Naive thymus-derived CD4-positive, alpha-beta T cell (primary cell): Measurements from ENCODE around the gene LMOD1. TPM values are rescaled to one million over a fixed set of nuclear protein-coding genes. Genes with fewer than 3 reads are reported as not detected.

ENCODE experiments used
- ATAC-seq: fragments of 150-1000 bp; cut with Tn5 transposase; 2 replicates; pipeline ENCODE4 v1.10.0; 2021; ENCODE audit warnings: mild to moderate bottlenecking, moderate library complexity
- CTCF ChIA-PET: fragments of 350-600 bp; sonication (Branson Sonifier 250); formaldehyde crosslinking; loops from one replicate; lab custom pipeline; 2021; ENCODE audit warnings: antibody characterized with exemption; lab: Charles Lee
- POLR2A ChIA-PET: fragments of 350-600 bp; sonication (Branson Sonifier 250); formaldehyde crosslinking; loops from one replicate; lab custom pipeline; 2021; ENCODE audit warnings: antibody characterized with exemption, inconsistent platforms; lab: Charles Lee
- DNase-seq, 9 donors: peaks; one replicate each; pipeline versions ENCODE4 v3.0.0 to v3.0.0-alpha.2; 2020 to 2022; ENCODE audit warnings: mixed read lengths in 1 of 9
- H3K27ac ChIP-seq: one replicate; pipeline ENCODE4 v1.7.0; 2013; ENCODE audit warnings: mild to moderate bottlenecking, low read depth, low read length, moderate library complexity
- H3K27me3 ChIP-seq, 2 donors: one replicate each; pipeline ENCODE4 v1.7.0; 2013; ENCODE audit warnings: low read length in 2 of 2, mild to moderate bottlenecking in 2 of 2, moderate library complexity in 2 of 2; ENCODE audit not compliant: control insufficient read depth in 2 of 2, insufficient read depth in 2 of 2
- H3K36me3 ChIP-seq, 3 experiments: 1 replicate in 2 of 3; 2 replicates in 1 of 3; pipeline ENCODE4 v1.7.0; 2013; ENCODE audit warnings: low read length in 3 of 3, mild to moderate bottlenecking in 3 of 3, moderate library complexity in 1 of 3; ENCODE audit not compliant: insufficient read depth in 3 of 3, control insufficient read depth in 2 of 3
- H3K4me1 ChIP-seq, 2 donors: one replicate each; pipeline ENCODE4 v1.7.0; 2013; ENCODE audit warnings: low read length in 2 of 2, mild to moderate bottlenecking in 2 of 2, moderate library complexity in 1 of 2; ENCODE audit not compliant: control insufficient read depth in 2 of 2, insufficient read depth in 2 of 2
- H3K4me3 ChIP-seq: 2 replicates; pipeline ENCODE4 v1.7.0; 2013; ENCODE audit warnings: mild to moderate bottlenecking, low read length
- H3K9me3 ChIP-seq, 3 experiments: 1 replicate in 2 of 3; 2 replicates in 1 of 3; pipeline ENCODE4 v1.7.0; 2013; ENCODE audit warnings: low read length in 3 of 3; ENCODE audit not compliant: control insufficient read depth in 2 of 3
- H3K27ac Mint-ChIP-seq, 9 donors: one replicate each; pipeline ENCODE4 v1.8.0; 2020 to 2022; ENCODE audit warnings: mixed read lengths in 9 of 9, mild to moderate bottlenecking in 8 of 9, moderate library complexity in 5 of 9, inconsistent platforms in 2 of 9
- H3K27me3 Mint-ChIP-seq, 5 donors: one replicate each; pipeline ENCODE4 v1.8.0; 2021 to 2022; ENCODE audit warnings: mixed read lengths in 5 of 5, mild to moderate bottlenecking in 1 of 5
- H3K36me3 Mint-ChIP-seq, 5 donors: one replicate each; pipeline ENCODE4 v1.8.0; 2020 to 2022; ENCODE audit warnings: mixed read lengths in 5 of 5, mild to moderate bottlenecking in 3 of 5, inconsistent platforms in 1 of 5
- H3K4me1 Mint-ChIP-seq, 7 donors: one replicate each; pipeline ENCODE4 v1.8.0; 2020 to 2022; ENCODE audit warnings: mixed read lengths in 7 of 7, mild to moderate bottlenecking in 3 of 7, inconsistent platforms in 1 of 7
- H3K4me3 Mint-ChIP-seq, 10 donors: one replicate each; pipeline ENCODE4 v1.8.0; 2020 to 2022; ENCODE audit warnings: mild to moderate bottlenecking in 10 of 10, mixed read lengths in 10 of 10, moderate library complexity in 6 of 10, inconsistent platforms in 2 of 10
- H3K9me3 Mint-ChIP-seq, 11 donors: one replicate each; pipeline ENCODE4 v1.8.0; 2020 to 2022; ENCODE audit warnings: mixed read lengths in 11 of 11, mild to moderate bottlenecking in 4 of 11, inconsistent platforms in 1 of 11, moderate library complexity in 1 of 11
- intact Hi-C, 2 donors: fragments of 100-400 bp; cut with micrococcal nuclease; formaldehyde crosslinking; loops; one replicate each; pipeline ENCODE4 v1.15.1; 2023
- polyA plus RNA-seq, 2 donors: library from polyadenylated mRNA; unstranded; fragments of 300-500 nt; fragmentation: Illumina TruSeq; gene quantifications; one replicate each; pipeline ENCODE4 v1.2.3, GENCODE V29; 2021
- total RNA-seq, 6 experiments: library from RNA in 5 of 6; stranded (reverse) in 5 of 6; gene quantifications; 1 replicate in 5 of 6; 2 replicates in 1 of 6; pipeline ENCODE4 v1.2.3 and lab custom pipeline; 2021 to 2026

The LMOD1 gene
- total and polyA plus RNA-seq, 7 experiments from 2014 or later = not detected

DNA sequence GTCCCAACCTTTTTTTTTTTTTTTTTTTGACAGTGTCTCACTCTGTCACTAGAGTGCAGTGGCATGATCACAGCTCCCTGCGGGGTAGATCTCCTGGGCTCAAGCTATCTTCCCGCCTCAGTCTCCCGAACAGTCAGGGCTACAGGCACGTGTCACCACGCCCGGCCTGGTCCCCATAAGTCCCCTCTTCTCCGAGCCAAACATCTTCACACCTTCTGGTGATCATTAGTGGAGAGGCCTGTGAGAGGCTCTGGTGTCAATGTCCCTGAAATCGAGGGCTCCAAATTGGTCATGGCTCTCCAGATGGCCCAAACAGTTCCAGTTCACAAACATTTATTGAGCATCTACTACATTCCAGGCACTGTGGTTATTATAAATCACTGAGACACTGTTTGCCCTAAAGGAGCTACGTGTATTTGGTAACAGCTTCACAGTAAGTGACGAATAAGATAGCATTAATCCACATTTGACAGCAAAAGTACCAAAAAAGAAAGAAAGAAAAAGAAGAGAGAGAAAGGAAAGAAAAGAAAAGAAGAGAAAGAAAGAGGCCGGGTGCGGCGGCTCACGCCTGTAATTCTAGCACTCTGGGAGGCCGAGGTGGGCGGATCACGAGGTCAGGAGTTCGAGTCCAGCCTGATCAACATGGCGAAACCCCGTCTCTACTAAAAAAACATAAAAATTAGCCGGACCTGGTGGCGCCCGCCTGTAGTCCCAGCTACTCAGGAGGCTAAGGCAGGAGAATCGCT, 8.1 kb upstream of the LMOD1 start:
- peaks cover 0 to 22% (median 13%) of the 10 kb centered on the region in 3 experiments for H3K36me3 ChIP-seq
- intact Hi-C loops = loop anchor here (1.0 to 10.0 kb wide), 10 partner anchors 28 to 1012 kb away; partner anchors contain the start of genes IPO9 (in 2 of the 2), PPP1R12B (in 2 of the 2), RNPEP (in 2 of the 2) and CSRP1 (in 1 of the 2)
- ATAC-seq = no peak
- peak overlapping the region; percentile 97 for H3K4me3 ChIP-seq
- peaks cover 0 to 8% (median 0%) of the 10 kb centered on the region in 5 donors for H3K36me3 Mint-ChIP-seq
- ChIA-PET CTCF (interaction anchor here (0.6 to 1.5 kb wide), 7 partner anchors 9 to 894 kb away, joined by 3 to 5 read pairs (median 3); no protein-coding TSS in a partner anchor), POLR2A (interaction anchor here (0.9 to 1.8 kb wide), 3 partner anchors 8 to 29 kb away, joined by 4 to 8 read pairs (median 5); partner anchors contain the start of genes LMOD1 and RNPEP)
- peaks cover 11 to 14% of the 10 kb centered on the region in 2 donors for H3K4me1 ChIP-seq
- H3K27ac ChIP-seq = peak overlapping the region; percentile 83
- peak overlapping the region; percentile 90 to 100 (median 98) for H3K4me3 Mint-ChIP-seq
- H3K9me3 ChIP-seq = no peaks in the 10 kb centered on the region
- H3K27ac Mint-ChIP-seq = peak overlapping the region; percentile 89 to 99 (median 97)
- H3K9me3 Mint-ChIP-seq = peaks cover 0 to 1% (median 0%) of the 10 kb centered on the region in 11 donors
- H3K4me1 Mint-ChIP-seq = peaks cover 15 to 32% (median 25%) of the 10 kb centered on the region in 7 donors
- peak in 2 of 9 donors; percentile 14 to 25 for DNase-seq
- no peaks in the 10 kb centered on the region for H3K27me3 ChIP-seq
- peaks cover 0 to 2% (median 0%) of the 10 kb centered on the region in 5 donors for H3K27me3 Mint-ChIP-seq

DNA sequence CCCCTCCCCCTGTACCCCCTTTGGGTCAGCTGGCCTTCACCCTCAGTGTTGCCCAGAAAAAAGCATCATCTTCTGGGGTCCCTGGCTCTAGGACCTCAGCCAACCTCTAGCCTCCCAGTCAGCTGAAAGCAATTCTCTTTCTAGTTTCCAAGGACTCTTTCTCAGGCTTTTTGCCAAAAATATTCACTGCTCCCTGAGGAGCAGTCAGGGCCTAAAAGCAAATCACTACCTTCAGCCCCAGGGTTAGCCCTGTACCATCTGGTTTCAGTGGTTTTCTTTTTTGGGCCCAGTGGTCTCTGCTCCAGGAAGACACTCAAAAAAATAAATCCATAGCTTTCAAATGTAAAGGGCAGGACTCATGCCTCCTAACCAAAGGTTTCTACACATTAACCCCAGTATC, 3.1 kb upstream of the LMOD1 start:
- DNase-seq = no peak
- H3K4me1 ChIP-seq = peaks cover 2 to 3% of the 10 kb centered on the region in 2 donors
- no peak for ATAC-seq
- no peaks in the 10 kb centered on the region for H3K36me3 ChIP-seq
- H3K9me3 Mint-ChIP-seq = peaks cover 0 to under 1% (median 0%) of the 10 kb centered on the region in 11 donors
- H3K4me3 Mint-ChIP-seq = no peak overlapping the region
- no peak overlapping the region for H3K4me3 ChIP-seq
- peaks cover 0 to 7% of the 10 kb centered on the region in 2 donors for H3K27me3 ChIP-seq
- intact Hi-C loops = no loop called here
- POLR2A ChIA-PET = no interaction called here
- no peak overlapping the region for H3K27ac ChIP-seq
- H3K9me3 ChIP-seq = no peaks in the 10 kb centered on the region
- H3K27me3 Mint-ChIP-seq = peaks cover 35 to 43% (median 40%) of the 10 kb centered on the region in 5 donors
- H3K36me3 Mint-ChIP-seq = no peaks in the 10 kb centered on the region
- no peak overlapping the region for H3K27ac Mint-ChIP-seq
- CTCF ChIA-PET = no interaction called here
- H3K4me1 Mint-ChIP-seq = peaks cover 8 to 30% (median 15%) of the 10 kb centered on the region in 7 donors

DNA sequence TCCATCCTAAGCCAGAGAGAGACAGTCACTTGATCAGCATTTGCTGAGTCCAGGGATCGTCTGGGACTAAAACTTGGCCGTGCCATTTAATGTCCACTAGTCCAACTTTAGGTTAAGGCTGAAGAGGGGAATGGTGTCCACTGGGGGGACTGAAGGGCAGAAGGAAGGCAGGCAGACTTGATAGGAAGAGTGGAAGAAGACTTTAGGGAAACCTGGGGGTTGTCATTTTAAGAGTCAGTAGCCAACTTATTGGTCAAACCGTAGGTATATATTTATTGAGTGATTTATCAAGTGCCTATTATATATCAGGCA, 1.3 kb upstream of the LMOD1 start:
- POLR2A ChIA-PET = no interaction called here

DNA sequence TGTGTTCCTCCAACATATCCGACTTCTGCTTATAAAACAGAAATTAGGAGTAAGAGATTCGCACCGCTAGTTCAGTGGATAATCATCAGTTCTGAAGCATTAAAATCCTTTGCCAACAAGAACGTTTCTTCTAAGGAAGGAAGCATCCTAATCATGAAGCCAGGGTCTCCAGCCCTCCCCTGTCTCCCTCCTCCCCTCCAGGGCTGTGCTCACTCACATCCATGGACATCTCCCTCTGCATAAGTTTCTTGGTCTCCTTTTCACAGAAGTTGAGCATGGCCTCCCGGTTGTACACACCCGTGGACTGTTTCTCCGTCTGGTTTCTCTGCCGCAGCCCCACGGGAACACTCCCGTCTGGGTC, 505 bp downstream of the LMOD1 start:
- CTCF ChIA-PET = interaction anchor here (1.1 kb wide), 1 partner anchor 50 kb away, joined by 4 read pairs; no protein-coding TSS in a partner anchor
- POLR2A ChIA-PET = interaction anchor here (2.6 kb wide), 1 partner anchor 9 kb away, joined by 8 read pairs; the partner anchor contains the start of gene TIMM17A
- no peaks in the 10 kb centered on the region for H3K36me3 Mint-ChIP-seq
- Histone ChIP-seq H3K27me3 (peaks cover 0 to 7% of the 10 kb centered on the region in 2 donors), H3K27ac (no peak overlapping the region), H3K9me3 (no peaks in the 10 kb centered on the region), H3K4me1 (no peaks in the 10 kb centered on the region), H3K36me3 (no peaks in the 10 kb centered on the region), H3K4me3 (no peak overlapping the region)
- intact Hi-C loops = no loop called here
- peaks cover 4 to 24% (median 13%) of the 10 kb centered on the region in 7 donors for H3K4me1 Mint-ChIP-seq
- no peak overlapping the region for H3K27ac Mint-ChIP-seq
- peak overlapping the region in 6 of 10 donors; percentile 44 to 74 (median 60) for H3K4me3 Mint-ChIP-seq
- no peak for DNase-seq
- no peak for ATAC-seq
- H3K27me3 Mint-ChIP-seq = peaks cover 45 to 62% (median 49%) of the 10 kb centered on the region in 5 donors
- H3K9me3 Mint-ChIP-seq = no peaks in the 10 kb centered on the region

More for the DNA sequence above, 1.3 kb upstream of the LMOD1 start:
- DNase-seq (no peak), ATAC-seq (no peak)
- Mint-ChIP-seq H3K4me3 (no peak overlapping the region), H3K27ac (no peak overlapping the region), H3K27me3 (peaks cover 45 to 60% (median 49%) of the 10 kb centered on the region in 5 donors), H3K36me3 (no peaks in the 10 kb centered on the region), H3K4me1 (peaks cover 4 to 24% (median 13%) of the 10 kb centered on the region in 7 donors), H3K9me3 (no peaks in the 10 kb centered on the region)
- intact Hi-C loops = no loop called here
- H3K4me1 ChIP-seq = no peaks in the 10 kb centered on the region
- no peaks in the 10 kb centered on the region for H3K9me3 ChIP-seq
- CTCF ChIA-PET = no interaction called here
- H3K4me3 ChIP-seq = no peak overlapping the region
- no peak overlapping the region for H3K27ac ChIP-seq
- H3K27me3 ChIP-seq = peaks cover 0 to 7% of the 10 kb centered on the region in 2 donors
- H3K36me3 ChIP-seq = no peaks in the 10 kb centered on the region

DNA sequence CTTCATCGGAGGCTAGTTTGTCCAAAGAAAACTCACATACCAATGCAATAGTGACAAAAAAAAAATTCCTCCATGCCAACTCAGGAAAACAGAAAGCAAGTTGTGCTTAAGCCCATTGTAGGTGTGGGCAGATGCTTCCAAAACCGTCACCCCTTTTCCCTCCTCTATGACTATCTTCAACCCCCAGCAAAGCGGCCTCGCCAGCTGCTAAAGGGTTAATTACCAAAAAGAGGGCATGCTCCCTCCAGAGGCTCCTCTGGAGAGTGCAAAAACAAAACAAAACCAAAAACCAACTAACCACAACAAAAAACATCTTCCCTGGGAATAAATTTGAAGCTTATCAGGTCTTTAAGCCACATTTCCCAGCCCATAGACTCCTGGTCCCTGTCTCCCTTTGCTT, 1.2 kb downstream of the LMOD1 start:
- Histone ChIP-seq H3K4me1 (no peaks in the 10 kb centered on the region), H3K27ac (no peak overlapping the region), H3K36me3 (no peaks in the 10 kb centered on the region), H3K9me3 (no peaks in the 10 kb centered on the region), H3K27me3 (peaks cover 0 to 7% of the 10 kb centered on the region in 2 donors), H3K4me3 (no peak overlapping the region)
- CTCF ChIA-PET = interaction anchor here (1.0 to 1.1 kb wide), 2 partner anchors 9 to 50 kb away, joined by 3 to 4 read pairs; no protein-coding TSS in a partner anchor
- ATAC-seq (no peak), DNase-seq (no peak)
- H3K4me1 Mint-ChIP-seq = peaks cover 4 to 24% (median 13%) of the 10 kb centered on the region in 7 donors
- H3K27ac Mint-ChIP-seq = no peak overlapping the region
- H3K9me3 Mint-ChIP-seq = no peaks in the 10 kb centered on the region
- H3K4me3 Mint-ChIP-seq = no peak overlapping the region
- H3K27me3 Mint-ChIP-seq = peaks cover 45 to 60% (median 49%) of the 10 kb centered on the region in 5 donors
- POLR2A ChIA-PET = interaction anchor here (2.6 kb wide), 1 partner anchor 10 kb away, joined by 8 read pairs; the partner anchor contains the start of gene TIMM17A
- intact Hi-C loops = no loop called here
- no peaks in the 10 kb centered on the region for H3K36me3 Mint-ChIP-seq

DNA sequence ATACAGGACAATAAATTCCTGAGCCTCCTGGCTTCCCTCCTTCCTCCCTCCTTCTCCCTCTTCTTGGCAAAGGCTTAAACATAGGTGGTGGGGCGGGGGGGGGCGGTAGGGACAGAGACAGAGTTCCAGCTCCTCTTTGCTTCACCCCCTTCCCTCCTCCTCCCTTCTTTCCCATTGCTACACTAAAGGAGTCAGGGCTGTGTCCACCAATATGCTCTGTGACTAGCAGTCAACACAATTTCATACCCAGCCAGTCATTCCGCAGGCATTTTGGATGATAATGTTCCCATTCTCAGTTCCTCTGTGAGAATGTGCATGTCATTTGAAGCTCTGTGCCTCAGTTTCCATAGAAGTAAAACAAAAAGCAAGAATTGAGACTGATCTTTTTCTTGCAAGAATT, 1.7 kb downstream of the LMOD1 start:
- Mint-ChIP-seq H3K4me1 (peaks cover 4 to 24% (median 13%) of the 10 kb centered on the region in 7 donors), H3K27ac (no peak overlapping the region), H3K36me3 (no peaks in the 10 kb centered on the region), H3K4me3 (no peak overlapping the region), H3K27me3 (peaks cover 45 to 60% (median 49%) of the 10 kb centered on the region in 5 donors), H3K9me3 (no peaks in the 10 kb centered on the region)
- intact Hi-C loops = no loop called here
- Histone ChIP-seq H3K36me3 (no peaks in the 10 kb centered on the region), H3K27ac (no peak overlapping the region), H3K9me3 (no peaks in the 10 kb centered on the region), H3K4me1 (no peaks in the 10 kb centered on the region), H3K4me3 (no peak overlapping the region), H3K27me3 (peaks cover 0 to 7% of the 10 kb centered on the region in 2 donors)
- ChIA-PET CTCF (interaction anchor here (1.0 to 1.1 kb wide), 2 partner anchors 10 to 49 kb away, joined by 3 to 4 read pairs; no protein-coding TSS in a partner anchor), POLR2A (interaction anchor here (2.6 kb wide), 1 partner anchor 10 kb away, joined by 8 read pairs; the partner anchor contains the start of gene TIMM17A)
- ATAC-seq (no peak), DNase-seq (no peak)
